ENCODE data around the gene UBAC1.
"Not testable (repeated sequence)": the region's sequence is repeated elsewhere in the genome, so short reads cannot be mapped to it uniquely, and the experiment has no call there.

UBAC1 gene

GRCh38 chr9:135921749-135922310 lies 39.3 kb downstream of the UBAC1 start:
- no peak for DNase-seq (ENCODE audit: low read depth)

DNA sequence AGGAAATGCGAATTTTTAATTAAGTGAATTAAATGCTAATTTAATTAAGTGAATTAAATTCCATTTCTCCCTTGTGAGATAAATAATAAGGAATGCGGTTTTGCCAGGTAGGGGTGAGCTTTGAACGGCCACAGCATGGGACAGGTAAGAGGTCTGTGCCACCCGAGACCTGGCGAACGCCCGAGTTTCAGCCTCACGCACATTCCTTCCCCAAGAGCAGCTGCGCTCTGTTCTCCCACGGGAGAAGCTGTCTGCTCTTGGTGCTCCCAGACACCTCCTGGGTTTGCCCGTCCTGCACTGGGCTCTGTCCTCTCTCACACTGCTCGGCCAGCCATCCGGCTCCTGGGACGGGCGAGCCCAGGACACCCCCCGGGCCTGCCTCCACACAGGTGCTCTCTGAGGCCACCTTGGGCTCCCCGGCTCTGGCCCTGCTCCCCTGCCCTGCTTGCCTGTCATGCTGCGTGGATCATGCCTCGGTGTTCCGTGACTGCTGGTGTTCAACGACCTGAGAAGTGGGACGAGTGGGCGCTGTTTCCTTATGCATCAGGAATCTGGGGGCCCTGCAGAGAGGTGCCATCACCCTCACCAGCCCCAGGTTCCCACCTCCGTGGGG lies 40.1 kb downstream of the UBAC1 start:
- DNase-seq (ENCODE audit: low read depth), result no peak

GRCh38 chr9:135920256-135920930 lies 40.8 kb downstream of the UBAC1 start:
- no peak for DNase-seq (ENCODE audit: low read depth)

GRCh38 chr9:135919318-135919890 lies 41.8 kb downstream of the UBAC1 start:
- no peak for DNase-seq (ENCODE audit: low read depth)

GRCh38 chr9:135916227-135916626 lies 44.9 kb downstream of the UBAC1 start:
- not testable (repeated sequence) for DNase-seq (ENCODE audit: low read depth)

DNA sequence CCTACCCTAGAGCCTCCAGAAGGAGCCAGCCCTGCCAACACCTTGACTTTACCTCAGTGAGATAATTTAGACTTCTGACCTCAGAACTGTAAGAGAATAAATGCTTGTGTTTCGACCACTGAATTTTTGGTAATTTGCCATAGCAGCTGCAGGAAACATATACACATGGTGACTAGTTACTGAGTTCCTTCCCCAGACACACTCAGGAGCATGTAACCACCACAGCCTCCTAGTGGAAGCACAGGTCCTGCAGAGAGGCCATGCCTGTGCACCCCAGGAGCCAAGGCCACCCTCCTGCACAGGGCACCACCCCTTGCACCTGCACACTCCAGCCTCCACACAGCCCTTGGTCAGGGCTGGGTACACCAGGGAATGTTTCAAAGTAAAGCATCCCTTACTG lies 46.3 kb downstream of the UBAC1 start:
- no peak for DNase-seq (ENCODE audit: low read depth)

DNA sequence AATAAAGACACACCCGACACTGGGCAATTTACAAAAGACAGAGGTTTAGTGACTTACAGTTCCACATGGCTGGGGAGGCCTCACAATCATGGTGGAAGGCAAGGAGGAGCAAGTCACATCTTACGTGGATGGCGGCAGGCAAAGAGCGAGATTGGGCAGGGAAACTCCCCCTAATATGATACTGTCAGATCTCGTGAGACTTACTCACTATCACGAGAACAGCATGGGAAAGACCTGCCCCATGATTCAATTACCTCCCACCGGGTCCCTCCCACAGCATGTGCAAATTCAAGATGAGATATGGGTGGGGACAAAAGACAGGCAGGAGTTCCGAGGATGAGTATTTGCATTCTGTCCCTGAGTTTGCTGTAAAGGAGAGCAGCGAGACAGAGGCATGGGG lies 49.9 kb downstream of the UBAC1 start:
- not testable (repeated sequence) for DNase-seq (ENCODE audit: low read depth)

GRCh38 chr9:135910757-135911156 lies 50.4 kb downstream of the UBAC1 start:
- no peak for DNase-seq (ENCODE audit: low read depth)

- DNase-seq (ENCODE audit: low read depth), result no peak
These were observed 51.0 kb downstream of the UBAC1 start for GRCh38 chr9:135910216-135910615.

- no peak for DNase-seq (ENCODE audit: low read depth)
These were observed 51.8 kb downstream of the UBAC1 start for GRCh38 chr9:135909371-135909770.

GRCh38 chr9:135908754-135909204 lies 52.4 kb downstream of the UBAC1 start:
- no peak for DNase-seq (ENCODE audit: low read depth)

DNA sequence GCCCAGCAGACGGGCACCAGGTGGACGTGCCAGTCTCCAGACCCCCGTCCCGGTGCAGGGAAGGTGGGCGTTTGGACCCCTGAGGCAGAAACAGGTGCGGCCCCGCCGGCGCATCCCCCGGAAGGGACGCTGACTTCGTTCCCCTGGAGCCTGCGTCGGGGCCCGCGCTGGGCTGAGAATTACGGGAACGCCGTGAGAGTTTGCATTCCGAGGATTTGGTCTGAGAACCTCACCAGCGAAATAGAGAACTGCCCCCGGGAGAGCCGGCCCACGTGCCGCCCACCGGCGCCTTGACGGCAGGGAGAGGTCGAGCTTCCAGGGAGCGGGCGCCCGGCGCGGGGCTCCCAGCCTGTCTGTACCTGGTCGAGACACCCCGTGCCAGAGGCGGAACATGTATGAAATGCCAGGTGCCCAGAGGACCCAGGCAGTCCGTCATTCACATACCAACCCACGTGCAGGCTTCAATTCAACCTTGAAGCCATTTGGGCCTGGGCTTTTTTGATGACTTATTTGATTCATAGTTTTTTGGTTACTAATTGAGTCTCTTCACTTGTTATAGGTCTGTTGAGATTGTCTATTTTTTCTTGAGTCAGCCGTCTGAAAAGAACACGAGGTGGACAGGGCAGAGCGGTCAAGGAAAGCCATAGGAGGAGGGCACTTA lies 53.0 kb downstream of the UBAC1 start:
- DNase-seq (ENCODE audit: low read depth), result no peak

DNA sequence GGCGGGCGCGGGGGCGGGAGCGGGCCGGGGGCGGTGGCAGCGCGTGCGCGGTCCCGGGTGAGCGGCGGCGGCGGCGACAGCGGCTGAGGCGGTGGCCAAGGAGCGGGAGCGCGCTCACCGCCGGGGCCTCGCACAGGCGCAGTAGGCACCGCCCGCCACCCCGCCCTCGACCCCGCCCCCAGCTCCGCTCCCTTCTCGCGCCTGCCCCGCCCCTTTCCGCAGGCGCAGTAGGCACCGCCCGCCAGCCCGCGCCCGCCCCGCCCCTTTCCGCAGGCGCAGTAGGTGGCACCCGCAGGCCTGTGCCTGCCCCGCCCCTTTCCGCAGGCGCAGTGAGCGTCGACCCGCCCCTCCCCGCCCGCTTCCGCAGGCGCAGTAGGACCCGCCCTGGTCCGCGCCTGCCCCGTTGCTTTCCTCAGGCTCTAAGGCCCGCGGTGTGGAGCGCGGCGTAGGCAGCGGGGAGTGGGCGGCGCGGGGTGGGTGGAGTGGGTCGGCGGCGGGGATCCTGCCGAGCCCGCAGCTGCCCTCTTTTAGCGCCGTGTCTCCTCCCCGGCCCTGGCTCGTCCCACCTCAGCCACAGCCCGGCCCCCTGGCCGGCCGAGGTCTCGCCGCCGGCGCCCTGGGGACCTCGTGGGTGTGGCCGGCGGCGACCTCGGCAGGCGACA lies 53.6 kb downstream of the UBAC1 start, which contains the start of gene CAMSAP1:
TSS of gene CAMSAP1 (minus strand) at position 116 of the 662 bp plus-strand sequence. CDS start 387 bp downstream, outside the sequence.
- DNase-seq (ENCODE audit: low read depth), result peak; percentile 90

DNA sequence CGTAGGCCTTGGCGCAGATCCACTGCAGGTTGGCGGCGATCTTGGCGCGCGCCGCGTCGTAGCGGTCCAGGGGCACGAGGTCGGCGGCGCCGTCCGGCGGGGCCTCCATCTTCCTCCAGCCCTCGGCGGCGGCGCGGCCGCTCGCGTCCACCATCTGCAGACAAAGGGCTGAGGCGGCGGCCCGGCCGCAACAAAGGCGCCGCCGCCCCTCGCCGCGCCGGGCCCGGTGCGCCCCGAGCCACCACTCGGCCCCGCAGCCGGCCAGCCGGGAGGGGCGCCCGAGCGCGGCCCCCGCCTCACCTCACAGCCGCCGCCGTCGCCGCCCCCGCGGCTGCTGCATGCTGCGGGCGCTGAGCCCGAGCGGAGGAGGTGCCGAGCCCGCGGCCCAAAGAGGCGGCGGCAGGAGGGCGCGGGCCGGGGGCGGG lies 54.2 kb downstream of the UBAC1 start:
- no peak for DNase-seq (ENCODE audit: low read depth)

DNA sequence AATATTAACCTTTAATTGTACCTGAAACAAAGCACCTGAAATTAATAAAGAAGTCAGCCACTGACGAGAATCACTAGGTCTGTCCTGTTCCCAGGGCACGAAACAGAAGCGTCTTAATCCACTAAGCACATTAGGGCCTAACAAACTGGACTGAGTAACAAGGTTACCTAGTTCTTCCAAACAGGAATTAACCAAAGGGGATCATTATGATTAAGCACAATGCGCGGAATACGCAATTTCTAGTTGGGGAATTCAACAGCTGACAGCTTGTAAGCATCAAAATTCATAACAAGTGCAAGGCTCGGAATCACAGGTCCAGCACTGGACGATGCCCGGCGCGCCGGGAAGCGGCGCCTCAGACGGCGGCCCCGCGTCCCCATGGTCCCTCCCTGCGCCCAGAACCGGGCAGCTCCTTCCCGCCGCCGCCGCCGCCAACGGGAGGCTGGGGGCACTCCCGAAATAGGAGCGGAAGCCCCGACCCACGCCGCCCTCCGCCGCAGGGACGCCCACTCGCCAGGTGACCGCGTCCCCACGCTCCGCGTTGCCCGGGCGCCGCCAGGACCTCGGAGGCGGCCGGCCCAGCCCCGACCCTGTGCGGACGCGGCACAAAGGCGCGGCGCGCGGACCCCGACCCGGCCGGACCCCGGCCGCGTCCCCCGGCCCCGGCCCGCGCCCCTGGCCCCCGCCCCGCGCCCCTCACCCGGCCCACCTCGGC lies 54.7 kb downstream of the UBAC1 start:
- no peak for DNase-seq (ENCODE audit: low read depth)

DNA sequence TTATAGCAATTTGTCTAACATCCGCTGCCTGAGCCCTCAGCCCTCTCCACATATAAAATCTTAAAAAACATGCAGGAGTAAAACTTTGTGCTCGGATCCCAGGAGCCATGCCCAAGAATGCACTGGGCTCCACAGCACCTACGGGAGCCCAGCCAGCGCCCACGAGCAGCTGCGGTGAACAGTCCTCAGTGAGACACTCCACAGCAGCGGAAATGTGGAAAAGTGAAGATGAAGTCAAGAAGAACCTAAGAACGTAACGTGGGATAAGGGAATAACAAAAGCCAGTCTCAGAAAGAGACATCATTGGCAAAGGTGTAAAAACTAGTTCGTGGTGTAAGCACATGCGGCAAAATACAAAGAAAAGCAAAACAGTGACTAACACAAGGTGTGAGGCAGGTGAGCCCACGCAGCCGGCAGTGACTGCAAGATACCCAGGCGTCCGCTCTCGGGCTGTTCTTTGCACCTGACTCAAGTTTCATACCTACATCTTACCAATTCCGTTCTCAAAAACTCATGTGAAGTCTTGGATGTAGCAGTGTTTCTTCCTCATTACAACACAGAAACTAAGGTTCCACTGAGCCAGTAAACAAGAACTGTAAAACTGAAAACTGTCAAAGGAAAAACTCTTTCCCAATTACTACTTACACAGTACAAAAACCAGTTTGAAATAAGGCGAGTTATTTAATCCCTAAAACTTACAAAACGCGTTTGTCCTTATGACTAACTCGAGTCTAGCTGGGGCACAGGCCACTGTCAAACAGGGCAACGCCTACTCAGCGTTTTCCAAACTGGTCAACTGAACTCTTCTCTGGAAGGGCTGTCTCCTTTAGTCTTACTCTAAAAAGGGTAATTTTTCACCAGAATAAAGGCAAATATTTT lies 55.6 kb downstream of the UBAC1 start:
- peak; percentile 20 for DNase-seq (ENCODE audit: low read depth)

DNA sequence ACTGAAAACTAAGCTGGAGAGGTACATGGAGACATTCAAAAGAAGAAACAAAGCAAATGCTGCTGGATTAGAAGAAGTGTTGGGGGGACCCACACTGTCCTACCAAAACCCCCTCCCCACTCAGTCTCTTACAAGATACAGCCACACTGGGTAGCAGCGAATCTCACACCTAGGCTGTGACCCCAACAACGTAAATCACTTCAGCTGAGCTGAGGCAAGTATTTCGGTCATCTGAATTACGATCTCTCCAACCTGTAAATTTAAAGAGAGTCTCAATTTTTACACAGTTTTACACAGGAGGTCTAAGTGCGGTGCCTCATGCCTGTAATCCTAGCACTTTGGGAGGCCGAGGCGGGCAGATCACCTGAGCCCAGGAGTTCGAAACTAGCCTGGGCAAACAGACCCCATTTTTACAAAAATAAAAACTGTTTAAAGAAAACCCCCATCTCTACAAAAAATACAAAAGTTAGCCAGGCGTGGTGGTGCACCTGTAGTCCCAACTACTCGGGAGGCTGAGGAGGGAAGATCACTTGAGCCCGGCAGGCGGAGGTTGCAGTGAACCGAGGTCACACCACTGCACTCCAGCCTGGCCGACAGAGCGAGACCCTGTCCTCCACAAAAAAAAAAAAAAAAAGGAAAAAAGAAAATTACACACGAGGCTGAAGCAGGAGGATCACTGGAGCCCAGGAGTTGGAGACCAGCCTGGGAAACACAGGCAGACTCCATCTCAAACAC lies 57.2 kb downstream of the UBAC1 start:
- DNase-seq (ENCODE audit: low read depth), result no peak

DNA sequence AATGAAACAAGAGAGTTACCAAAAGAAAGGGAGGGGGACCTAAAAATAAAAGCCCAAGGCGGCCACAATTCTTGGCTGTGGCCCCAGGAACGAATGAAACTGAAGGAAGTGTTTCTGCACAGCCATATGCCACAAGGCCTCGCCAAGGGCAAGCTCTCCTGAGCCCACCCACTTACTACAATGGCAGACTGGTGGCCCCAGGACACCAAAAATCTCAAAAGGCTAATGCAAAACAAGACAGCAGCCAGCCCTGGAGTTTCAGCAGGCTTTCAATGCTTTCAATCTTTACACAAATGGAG lies 57.9 kb downstream of the UBAC1 start:
- DNase-seq (ENCODE audit: low read depth), result no peak

DNA sequence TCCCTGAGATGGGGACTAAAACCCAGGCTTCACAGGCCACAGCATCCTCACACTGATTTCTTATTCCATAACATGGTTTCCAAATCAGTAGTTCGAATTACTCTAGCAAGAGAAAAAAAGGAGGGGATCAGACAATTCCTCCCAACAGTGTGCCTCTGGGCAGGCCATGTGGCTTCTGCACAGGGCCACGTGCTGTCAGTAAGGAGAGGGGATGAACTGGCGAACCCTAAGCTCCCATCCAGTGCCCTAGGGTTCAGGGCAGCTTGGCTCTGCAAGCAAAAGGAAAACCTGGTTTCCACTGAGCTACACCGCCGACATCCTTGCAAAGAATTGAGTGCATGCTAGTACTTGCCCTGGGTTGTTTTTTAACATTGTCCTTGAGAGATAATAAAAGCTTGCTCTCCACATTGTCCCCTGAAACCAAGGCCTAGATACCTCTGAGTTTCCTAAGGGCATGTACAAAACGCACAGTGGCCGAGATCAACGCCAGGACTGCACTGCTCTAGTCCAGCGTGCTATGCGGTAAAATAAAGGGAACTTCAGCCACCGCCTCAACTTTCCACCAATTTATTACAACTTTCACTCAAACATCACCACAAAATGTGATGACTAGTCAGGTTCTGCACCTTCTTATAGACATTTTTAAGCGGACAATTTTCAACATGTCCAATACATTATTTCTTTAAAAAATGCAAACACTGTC lies 58.4 kb downstream of the UBAC1 start:
- no peak for DNase-seq (ENCODE audit: low read depth)

Data from T-helper 22 cell (primary cell).